ENCODE measurements around the gene ANXA2R. TPM values are rescaled to one million over a fixed set of nuclear protein-coding genes. Genes with fewer than 3 reads are reported as not detected.
A peak's percentile ranks its signal among the peaks of the same experiment; 100 is the strongest.
"Not testable (repeated sequence)": the region's sequence is repeated elsewhere in the genome, so short reads cannot be mapped to it uniquely, and the experiment has no call there.

ANXA2R gene
- total RNA-seq, 4 donors from 2014 or later, result 1.5 to 4.2 (median 2.0) TPM

GRCh38 chr5:43075319-43076293 is 35.5 kb upstream of the ANXA2R start:
- Histone ChIP-seq H3K27ac (replicated peaks in 1 of 4) (peak overlapping the region in 1 of 4 donors; percentile 29), H3K27me3 (no peaks in the 10 kb centered on the region), H3K4me3 (no peak overlapping the region), H3K9me3 (no peaks in the 10 kb centered on the region), H3K36me3 (peaks cover 12 to 57% (median 29%) of the 10 kb centered on the region in 4 donors), H3K4me1 (peaks cover 0 to 8% (median under 1%) of the 10 kb centered on the region in 4 donors)
- TF ChIP-seq POLR2AphosphoS5 (IDR thresholded peaks at IDR 0.05) (no peak), POLR2A (IDR thresholded peaks at IDR 0.05; ENCODE audit: low read depth) (no peak), CTCF (IDR thresholded peaks at IDR 0.05) (no peak), EP300 (IDR thresholded peaks at IDR 0.05) (no peak)
- no peak for DNase-seq (ENCODE audit: extremely low spot score)
- WGBS, result 75% methylated on average over 12 of the region's 12 CpGs
- intact Hi-C loops (cut with DNase I), result no loop called here

- no peak overlapping the region for H3K4me3 ChIP-seq
- peak overlapping the region in 1 of 4 donors; percentile 29 for H3K27ac ChIP-seq (replicated peaks in 1 of 4)
- intact Hi-C loops (cut with DNase I), result loop anchor here (5.0 kb wide), 1 partner anchor 32 kb away; no protein-coding TSS in a partner anchor
- H3K9me3 ChIP-seq, result no peaks in the 10 kb centered on the region
- no peaks in the 10 kb centered on the region for H3K27me3 ChIP-seq
- WGBS, result 97% methylated on average over 9 of the region's 9 CpGs
- peaks cover 8 to 55% (median 29%) of the 10 kb centered on the region in 4 donors for H3K36me3 ChIP-seq
- TF ChIP-seq POLR2AphosphoS5 (IDR thresholded peaks at IDR 0.05), result no peak
- no peak for TF ChIP-seq CTCF (IDR thresholded peaks at IDR 0.05)
- no peak for TF ChIP-seq POLR2A (IDR thresholded peaks at IDR 0.05; ENCODE audit: low read depth)
- TF ChIP-seq EP300 (IDR thresholded peaks at IDR 0.05), result no peak
- H3K4me1 ChIP-seq, result peaks cover 5 to 12% (median 6%) of the 10 kb centered on the region in 4 donors
- DNase-seq (ENCODE audit: extremely low spot score), result no peak
Observed at GRCh38 chr5:43074987-43075318, 34.8 kb upstream of the ANXA2R start.

- Histone ChIP-seq H3K4me3 (no peak overlapping the region), H3K4me1 (peaks cover 12 to 18% (median 17%) of the 10 kb centered on the region in 4 donors), H3K27ac (replicated peaks in 1 of 4) (no peak overlapping the region), H3K27me3 (no peaks in the 10 kb centered on the region), H3K9me3 (no peaks in the 10 kb centered on the region), H3K36me3 (peaks cover 6 to 49% (median 26%) of the 10 kb centered on the region in 4 donors)
- intact Hi-C loops (cut with DNase I), result loop anchor here (5.0 kb wide), 1 partner anchor 33 kb away; no protein-coding TSS in a partner anchor
- no peak for DNase-seq (ENCODE audit: extremely low spot score)
- no peak for TF ChIP-seq EP300 (IDR thresholded peaks at IDR 0.05)
- peak; percentile 24 to 67 (median 32) for TF ChIP-seq CTCF (IDR thresholded peaks at IDR 0.05)
- WGBS, result 96% methylated on average over 12 of the region's 12 CpGs
Observed at GRCh38 chr5:43073597-43074546, 33.8 kb upstream of the ANXA2R start.

- DNase-seq (ENCODE audit: extremely low spot score); H3K9me3 ChIP-seq; H3K27ac ChIP-seq (replicated peaks in 1 of 4); H3K27me3 ChIP-seq; intact Hi-C loops (cut with DNase I): not testable (repeated sequence)
- peaks cover 22 to 38% (median 31%) of the 10 kb centered on the region in 4 donors for H3K4me1 ChIP-seq
- peak overlapping the region in 1 of 4 donors; percentile 88 for H3K4me3 ChIP-seq
- peaks cover 6 to 31% (median 18%) of the 10 kb centered on the region in 4 donors for H3K36me3 ChIP-seq
- WGBS, result 87% methylated on average over 3 of the region's 3 CpGs
Observed at GRCh38 chr5:43069401-43069720, 29.2 kb upstream of the ANXA2R start.

- TF ChIP-seq CTCF (IDR thresholded peaks at IDR 0.05) (no peak), POLR2AphosphoS5 (IDR thresholded peaks at IDR 0.05) (no peak), POLR2A (IDR thresholded peaks at IDR 0.05; ENCODE audit: low read depth) (no peak), EP300 (IDR thresholded peaks at IDR 0.05) (no peak)
- Histone ChIP-seq H3K4me3 (peak overlapping the region; percentile 77 to 89 (median 86)), H3K4me1 (peaks cover 22 to 47% (median 37%) of the 10 kb centered on the region in 4 donors), H3K9me3 (no peaks in the 10 kb centered on the region), H3K27me3 (no peaks in the 10 kb centered on the region), H3K27ac (replicated peaks in 1 of 4) (peak overlapping the region; percentile 97 to 99 (median 98)), H3K36me3 (peaks cover 6 to 31% (median 18%) of the 10 kb centered on the region in 4 donors)
- peak; percentile 39 for DNase-seq (ENCODE audit: extremely low spot score)
- intact Hi-C loops (cut with DNase I), result no loop called here
- 78% methylated on average over 2 of the region's 2 CpGs for WGBS
Observed at GRCh38 chr5:43068037-43068436, 27.9 kb upstream of the ANXA2R start.
